Measurements from ENCODE around the gene HBS1L.

Gene HBS1L

DNA sequence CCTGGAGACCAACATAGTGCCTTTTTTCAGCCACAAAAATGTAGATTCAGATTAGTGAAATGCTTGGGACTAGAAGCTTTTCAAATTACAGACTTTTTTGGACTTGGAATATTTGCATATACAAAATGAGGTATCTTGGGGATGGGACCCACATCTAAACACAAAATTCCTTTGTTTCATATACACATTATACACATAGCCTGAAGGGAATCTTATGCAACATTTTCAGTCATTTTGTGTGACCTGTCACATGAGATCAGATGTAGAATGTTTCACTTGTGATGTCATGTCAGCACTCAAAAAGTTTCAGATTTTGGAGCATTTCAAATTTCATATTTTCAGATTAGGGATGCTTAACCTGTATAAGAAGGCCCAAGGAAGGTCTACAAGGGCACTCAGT is 60.2 kb downstream of the HBS1L start:
- no peak for FAIRE-seq

DNA sequence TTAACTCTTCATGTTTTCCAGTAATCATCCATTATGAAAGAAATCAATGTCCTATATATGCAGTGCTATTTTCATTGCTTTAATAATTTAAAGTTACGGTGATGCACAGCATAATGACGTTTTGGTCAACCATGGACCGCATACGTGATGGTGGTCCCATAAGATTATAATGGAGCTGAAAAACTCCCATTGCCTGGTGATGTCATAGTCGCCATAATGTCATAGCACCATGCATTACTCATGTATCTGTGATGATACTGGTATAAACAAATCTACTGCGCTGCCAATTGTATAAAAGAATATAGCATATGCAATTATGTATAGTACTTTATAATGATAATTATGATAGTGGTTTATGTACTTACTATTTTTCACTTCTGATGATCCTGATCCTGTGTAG is 62.5 kb downstream of the HBS1L start:
- no peak for FAIRE-seq

DNA sequence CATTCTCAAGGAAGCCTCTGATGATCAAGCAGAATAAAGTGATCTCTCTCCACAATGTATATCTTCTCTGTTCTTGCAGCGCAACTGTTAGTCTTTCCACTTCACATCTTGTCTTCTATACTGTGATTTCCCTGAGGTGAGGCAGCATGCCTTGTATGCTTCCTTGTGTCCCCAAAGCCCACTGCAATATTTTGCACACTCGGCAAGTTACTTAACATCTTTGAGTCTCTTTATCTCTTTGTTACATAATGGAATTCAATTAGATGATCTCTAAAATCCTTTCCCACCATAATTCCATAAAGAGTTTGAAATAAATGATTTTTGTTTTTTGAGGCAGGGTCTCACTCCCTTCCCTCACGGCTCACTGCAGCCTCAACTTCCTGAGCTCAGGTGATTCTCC is 64.4 kb downstream of the HBS1L start:
- no peak for FAIRE-seq

DNA sequence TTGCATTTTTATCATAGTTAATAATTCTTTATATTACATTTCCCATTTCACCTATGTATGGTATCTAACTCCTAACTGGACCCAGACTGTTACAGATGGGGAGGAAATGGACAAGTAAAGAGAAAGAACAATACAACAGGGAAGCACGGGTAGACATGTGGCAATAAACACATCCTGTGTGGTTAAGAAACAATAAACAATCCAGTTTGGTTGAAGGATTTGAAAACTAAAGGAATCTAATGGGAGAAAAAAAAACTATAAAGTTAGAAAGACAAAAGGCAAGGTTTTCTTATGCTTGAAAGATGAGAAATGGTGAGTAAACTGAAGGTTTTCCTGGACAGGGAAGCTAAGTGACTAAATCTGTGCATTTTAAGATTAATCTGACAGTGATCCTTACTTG is 69.8 kb downstream of the HBS1L start:
- FAIRE-seq: no peak

DNA sequence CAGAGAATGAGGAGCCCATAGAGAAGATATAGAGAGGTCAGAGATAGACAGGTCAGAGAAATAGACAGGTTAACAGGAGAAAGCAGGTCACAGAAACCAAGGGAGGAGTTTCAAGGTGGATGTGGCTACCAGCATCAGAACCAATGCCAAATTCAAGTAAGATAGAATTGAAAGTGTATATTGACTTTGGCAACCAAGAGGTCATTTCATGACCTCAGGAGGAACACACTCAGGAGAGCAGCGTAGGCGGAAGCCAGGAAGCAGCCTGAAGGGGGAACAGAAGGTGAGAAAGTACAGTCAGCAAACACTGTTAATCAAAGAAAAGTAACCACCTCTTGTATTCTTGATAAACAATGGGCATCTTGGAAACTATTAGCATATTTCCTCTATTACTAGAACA is 70.8 kb downstream of the HBS1L start:
- no peak for FAIRE-seq

DNA sequence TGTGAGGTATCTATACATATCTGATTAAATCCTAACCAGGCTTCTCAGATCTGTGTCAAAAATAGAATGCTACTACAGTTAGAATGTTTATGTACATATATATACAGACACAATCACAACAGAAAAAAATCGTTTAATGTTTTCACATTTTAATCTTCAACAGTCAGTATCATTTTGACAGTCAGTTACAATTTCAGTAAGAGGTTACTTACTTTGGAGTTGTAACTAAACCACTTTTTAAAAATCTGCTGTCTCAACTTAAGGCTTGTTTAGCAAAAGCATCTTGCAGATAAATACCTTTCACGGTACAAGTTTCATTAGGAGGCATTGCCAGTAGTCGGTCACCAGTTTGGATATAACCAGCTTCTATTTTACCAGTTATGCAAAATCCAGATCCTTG is 72.5 kb downstream of the HBS1L start:
- no peak for FAIRE-seq

DNA sequence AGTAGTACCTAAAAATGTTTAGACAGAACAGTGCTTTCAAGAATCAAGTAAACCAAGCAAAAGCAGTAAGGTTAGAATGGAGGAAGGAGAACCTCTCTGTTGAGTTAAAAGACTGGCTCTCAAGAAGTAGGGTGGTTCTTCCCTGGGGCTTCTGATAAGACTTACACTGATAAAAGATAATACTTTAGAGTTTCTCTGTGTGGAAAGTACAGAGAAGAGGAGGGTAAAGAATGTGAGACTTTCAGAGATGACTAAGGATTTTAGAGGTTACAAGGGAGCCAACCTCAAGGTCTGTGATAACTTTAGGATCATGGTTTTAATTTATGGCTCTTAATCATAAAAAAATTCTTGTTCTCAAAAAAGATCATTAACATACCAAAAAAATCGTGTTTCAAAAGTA is 73.8 kb downstream of the HBS1L start:
- FAIRE-seq: no peak

DNA sequence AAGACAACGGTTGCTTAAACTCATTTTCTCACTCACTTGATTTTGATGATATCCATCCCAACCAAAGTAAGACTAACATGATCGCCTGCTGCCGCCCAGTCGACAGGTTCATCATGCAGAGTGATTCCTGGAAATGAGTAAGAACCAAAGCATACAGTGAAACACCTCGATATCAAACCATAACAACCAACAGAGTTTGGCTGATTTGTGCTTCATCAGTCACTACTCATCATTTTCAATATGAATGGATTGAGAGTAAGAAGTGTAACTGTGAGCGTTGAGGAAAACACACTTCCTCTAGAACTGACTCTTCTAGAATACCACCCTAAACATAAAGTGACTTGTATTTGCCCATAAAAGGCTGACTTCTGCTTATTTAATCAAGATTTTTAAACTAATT is 75.5 kb downstream of the HBS1L start:
- no peak for FAIRE-seq

DNA sequence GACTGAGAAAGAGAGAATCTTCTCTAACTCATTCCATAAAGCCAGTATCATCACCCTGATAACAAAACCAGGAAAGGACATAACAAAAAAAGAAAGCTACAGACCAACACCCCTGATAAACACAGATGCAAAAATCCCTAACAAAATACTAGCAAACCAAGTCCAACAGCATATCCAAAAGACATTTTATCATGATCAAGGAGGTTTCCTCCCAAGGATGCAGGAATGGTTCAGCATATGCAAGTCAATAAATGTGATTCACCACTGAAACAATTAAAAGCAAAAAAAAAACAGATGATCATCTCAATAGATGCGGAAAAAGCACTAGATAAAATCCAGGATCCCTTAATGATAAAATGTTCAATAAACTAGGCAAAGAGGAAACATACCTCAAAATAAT is 80.3 kb downstream of the HBS1L start:
- FAIRE-seq: no peak

DNA sequence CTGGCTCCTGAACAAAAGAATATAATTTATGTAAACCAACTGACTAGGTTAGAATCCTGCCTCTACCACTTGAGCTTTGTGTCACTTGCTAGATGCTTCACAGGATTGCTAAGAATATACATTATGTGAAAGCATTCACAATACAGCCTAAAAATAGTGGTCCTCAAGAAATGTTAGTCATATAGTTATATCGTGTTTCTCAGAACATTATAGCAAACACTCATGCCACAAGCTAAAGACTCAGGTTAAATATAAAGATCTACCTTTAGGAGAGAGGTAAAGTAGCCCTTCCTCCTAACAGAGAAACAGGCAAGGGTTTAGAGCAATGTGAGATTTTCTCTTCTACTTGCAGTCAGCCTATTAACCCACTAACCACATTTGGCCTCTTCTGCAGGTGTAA is 86.9 kb downstream of the HBS1L start:
- FAIRE-seq: no peak

DNA sequence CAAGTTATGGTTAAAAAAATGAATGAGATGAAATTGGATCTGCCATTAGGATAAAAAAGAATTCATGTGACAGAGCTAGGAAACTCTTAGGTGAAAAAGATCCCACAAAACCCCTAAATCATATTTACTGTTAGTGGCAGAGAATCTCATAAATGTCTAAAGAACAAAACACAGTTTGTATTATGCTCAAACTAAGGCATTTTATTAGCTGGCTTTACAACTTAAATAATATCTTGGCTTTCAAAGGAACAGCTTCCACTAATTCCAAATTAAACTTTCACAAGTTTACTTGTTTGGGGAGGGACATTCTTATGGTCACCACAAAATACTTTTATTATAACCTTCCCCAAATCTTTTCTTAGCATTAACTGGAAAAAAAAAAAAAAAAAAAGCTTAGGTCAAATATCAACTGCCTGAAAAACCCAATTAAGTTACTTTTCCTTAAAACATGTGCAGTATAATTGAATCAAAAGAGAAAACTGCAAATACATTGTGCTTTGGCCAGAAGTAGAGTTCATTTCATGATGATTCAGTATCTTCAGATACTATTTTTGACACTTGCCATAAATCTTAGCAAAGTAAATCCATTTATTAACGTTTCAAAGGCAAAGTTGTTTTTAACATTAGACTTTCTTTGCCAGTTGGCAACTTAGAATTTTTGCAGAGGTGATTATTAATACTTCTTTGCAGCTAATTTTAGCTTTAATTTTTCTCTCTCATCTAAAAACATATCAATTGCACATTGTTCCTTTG is 90.0 kb downstream of the HBS1L start:
- FAIRE-seq: no peak

DNA sequence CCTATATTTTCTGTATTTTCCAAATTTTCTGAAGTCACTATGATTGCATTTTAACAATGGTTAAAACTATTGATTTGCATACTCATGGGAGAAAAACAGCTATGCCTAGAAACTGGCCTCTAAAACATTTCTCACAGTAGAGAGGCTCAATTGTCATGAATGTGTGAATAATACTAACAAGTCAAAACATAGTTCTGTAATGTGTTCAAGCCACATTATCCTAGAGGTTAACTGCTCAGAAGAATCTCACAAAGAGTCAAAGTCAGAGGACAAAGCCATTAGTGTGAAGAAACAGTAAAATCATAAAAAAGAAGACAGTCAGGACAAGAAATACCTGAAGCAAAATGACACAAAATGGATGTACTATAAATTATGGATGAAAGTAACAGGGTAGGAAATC is 92.2 kb downstream of the HBS1L start:
- no peak for FAIRE-seq

DNA sequence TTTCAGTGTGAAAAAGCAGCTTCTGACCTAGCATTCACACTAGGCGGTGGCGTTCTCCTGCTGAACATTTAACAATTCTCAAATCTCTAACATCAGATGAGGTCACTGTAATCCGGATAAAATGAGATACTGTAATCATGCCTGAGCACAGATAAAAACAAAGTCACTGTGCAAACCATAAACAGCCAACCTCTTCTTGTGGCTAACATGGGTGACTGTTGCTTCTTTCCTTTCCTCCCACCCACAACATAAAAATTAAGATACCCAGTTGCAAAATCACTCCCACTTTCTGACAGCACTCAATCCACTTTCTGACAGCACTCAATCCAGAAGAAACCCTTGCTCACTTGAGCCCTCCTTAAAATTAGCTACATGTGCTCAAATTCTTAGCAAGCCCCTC is 93.3 kb downstream of the HBS1L start:
- FAIRE-seq: no peak

DNA sequence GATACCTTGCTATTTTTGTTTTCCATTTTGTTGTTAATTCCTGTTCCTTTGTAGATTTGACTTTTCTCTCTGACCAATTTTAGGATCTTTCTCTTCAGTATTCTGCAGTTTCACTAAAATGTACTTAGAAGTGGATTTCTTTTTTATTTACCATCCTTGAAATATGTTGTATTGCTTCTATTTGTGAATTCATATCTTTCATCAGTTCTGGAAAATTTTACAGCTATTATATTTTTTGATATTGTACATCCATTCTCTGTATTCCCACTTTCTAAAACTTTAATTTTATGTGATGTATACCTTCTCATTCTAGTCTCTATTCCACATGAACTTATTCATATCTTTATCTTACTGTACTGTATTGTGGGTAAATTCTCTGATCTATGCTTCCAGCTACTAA is 95.0 kb downstream of the HBS1L start:
- FAIRE-seq: no peak

DNA sequence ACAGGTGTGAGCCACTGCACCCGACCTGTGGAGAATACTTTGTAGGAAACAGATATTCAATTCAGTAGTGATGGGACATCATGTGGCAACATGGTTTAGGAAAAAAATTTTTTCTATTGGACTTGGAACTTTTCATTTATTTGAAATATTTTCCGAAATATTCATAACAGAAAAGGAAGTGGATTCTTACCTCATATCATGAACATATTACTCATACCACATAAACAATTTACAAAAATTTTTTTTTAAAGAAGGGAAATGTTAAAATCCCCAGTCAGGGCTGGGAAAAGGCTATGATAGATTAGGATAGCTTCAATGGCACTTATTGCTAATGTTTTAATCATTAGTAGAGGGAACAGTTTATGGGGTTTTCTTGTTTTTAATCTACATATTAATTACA is 97.9 kb downstream of the HBS1L start:
- FAIRE-seq: no peak

DNA sequence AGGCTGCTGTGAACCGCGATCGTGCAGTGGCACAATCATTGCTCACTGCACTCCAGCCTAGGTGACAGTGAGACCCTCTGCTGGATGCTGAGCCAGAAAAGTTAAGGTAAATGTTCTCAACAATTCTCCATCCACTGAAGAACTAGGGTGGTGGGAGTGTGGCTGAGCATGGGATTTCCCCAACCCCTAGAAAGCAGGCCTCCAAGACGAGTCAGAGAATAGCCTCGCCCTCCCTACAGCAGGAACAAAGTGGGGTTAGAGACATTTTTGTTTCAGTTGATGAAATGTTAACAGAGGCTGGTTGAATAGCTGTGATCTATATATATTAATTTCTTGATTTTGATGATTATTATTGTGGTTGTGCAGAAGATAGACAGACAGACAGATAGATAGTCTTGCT is 98.6 kb downstream of the HBS1L start:
- no peak for FAIRE-seq

DNA sequence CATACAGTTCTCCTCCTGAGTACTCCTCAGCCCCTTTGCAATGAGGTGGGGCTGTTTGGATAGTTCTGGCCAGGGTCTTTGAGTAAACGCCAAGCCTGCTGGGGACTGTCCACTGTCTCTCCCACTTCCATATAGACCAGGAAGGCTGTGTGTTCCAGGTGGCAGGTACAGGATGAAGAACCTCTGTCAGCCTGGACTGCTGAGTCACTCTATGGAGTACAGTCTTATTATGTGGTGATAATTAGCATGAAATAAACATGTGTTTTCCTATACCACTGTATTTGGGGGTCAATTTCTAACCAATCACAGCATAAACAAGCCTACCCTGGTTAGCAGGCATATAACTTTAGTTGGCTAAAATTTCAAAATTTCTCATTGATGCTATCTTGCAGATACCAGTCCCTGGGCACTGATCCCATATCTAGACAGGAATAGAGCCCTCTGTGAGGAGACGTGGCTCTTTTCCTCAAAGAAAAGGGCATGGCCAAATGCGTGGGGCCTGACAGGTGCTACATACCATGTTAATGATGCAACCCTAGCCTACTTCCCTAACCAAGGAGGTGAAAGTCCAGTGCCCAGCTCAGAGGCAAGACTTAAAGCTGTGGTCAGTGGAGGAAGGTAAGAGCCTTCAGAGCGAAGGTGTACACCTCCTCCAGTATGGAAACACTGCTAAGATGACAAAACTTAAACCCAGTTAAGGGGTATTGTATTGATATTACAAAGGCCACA is 100.2 kb downstream of the HBS1L start:
- FAIRE-seq: no peak

DNA sequence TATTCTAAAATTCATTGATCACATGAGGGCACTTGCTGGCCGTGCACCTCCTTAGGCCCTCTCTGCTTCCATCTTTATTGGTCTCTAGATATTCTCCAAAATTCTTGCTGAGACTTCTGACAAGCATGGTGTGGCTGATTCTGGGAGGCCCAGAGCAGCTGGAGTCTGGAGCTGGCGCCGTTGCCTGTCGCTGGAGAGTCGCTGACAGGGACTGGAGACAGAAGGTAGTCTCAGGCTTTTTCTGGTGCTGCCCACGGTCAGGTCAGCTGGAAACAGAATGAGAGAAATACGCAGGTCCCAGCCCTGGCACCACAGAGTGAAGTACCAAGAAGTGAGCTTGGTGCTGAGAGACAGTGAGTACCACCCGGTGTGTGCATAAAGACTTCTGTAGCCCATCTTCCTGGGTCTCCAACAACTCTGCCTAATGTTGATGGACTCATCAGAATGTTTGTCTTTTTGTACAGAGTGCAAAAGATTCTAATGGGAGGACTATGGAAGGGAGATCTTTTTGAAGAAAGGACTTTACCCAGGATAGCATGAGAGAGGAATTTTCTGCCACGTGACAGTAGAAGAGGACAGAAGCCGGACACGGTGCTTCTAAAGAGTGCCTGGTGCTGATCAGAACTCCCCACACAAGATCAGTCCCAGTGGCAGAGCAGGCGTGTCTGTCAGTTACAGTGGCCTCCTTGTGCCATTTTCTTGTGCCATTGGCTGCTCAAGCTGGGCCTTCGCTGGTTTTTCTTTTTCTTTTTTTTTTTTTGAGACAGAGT is 102.9 kb downstream of the HBS1L start:
- no peak for FAIRE-seq

DNA sequence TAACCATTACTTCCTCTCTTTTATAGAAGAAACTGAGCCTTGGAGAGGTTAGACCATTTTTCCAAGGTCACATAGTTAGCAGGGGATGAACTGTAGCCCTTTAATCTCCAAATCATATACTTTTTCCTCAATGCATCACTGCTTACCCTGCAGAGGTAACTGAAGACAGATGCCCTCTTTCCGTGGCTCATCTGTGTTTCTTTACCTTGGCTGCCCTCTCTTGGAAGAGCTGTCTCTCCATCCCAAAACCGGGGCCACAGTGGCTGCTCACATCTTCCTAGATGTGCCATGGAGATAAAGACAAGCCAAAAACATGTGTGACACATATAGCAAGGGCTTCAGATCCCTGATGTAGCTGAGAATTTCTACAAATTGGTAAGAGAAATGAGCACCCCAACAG is 104.1 kb downstream of the HBS1L start:
- no peak for FAIRE-seq

DNA sequence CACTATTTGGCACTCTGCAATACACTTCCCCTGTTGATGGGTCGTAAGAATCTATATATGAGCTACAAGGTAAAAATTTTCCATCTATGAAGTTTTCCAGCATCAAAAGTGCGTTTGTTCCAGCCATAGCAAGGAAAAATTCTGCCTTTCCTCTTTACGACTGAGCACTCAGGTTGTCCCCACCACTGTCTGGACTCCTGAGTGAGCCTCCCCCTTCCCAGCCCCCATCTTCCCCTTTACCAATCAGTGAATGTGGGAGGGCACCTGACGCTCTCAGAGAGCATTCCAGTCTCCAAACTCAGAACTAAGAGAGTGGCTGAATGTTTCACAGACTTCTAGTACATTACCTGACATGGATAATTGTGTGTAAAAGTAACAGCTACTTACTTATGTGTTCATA is 104.7 kb downstream of the HBS1L start, which contains the start of gene ALDH8A1:
TSS of gene ALDH8A1 (minus strand) at position 175 of the 400 bp plus-strand sequence. CDS start at position 127, 48 bp downstream.
- no peak for FAIRE-seq

DNA sequence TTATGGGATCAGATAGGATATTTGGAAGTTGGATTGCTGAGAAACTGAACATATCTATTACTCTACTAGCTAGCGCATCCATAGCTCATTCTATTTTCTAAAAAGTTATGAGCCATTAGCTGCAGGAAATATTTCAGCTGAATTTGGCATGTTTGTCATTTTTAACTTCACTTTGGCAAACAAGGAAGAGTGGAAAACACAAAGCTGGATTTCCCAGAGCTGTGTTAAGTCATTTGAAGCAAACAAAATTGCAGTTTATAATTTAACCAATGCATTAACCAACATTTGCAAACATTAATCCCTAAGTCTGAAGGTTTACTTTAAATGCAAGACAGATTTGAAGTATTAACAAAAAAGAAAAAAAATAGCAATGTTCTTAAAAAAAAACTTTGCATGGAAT is 105.9 kb downstream of the HBS1L start:
- no peak for FAIRE-seq

DNA sequence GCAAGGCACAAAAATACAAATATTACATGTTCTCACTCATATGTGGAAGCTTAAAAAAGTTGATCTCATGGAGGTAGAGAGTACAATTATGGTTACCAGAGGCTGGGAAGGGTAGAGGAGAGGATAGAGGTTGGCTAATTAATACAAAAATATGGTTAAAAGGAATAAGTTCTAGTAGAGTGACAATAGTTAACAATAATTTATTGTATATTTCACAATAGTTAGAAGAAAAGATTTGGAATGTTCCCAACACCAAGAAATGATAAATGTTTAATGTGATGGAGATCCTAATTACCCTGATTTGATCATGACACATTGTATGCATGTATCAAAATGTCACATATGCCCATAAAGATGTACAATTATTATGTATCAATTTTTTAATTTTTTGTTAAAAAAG is 106.5 kb downstream of the HBS1L start:
- no peak for FAIRE-seq

DNA sequence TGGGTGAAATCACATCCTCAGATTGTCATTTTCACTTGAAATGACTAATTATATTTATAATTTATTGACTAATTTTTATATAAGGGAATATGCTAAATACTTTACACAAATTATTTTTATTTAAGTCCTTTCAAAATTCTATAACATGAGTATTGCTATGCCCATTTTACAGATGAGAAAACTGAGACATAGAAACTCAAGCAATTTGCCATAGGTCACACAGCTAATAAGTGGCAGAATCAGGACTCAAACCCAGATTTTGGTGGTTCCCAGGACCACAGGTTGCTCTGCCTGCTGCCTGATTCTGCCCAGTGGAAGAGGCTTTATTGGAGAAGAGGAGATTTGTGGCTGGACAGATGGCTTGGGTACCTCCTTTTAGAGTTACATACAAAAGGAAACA is 109.6 kb downstream of the HBS1L start:
- no peak for FAIRE-seq

DNA sequence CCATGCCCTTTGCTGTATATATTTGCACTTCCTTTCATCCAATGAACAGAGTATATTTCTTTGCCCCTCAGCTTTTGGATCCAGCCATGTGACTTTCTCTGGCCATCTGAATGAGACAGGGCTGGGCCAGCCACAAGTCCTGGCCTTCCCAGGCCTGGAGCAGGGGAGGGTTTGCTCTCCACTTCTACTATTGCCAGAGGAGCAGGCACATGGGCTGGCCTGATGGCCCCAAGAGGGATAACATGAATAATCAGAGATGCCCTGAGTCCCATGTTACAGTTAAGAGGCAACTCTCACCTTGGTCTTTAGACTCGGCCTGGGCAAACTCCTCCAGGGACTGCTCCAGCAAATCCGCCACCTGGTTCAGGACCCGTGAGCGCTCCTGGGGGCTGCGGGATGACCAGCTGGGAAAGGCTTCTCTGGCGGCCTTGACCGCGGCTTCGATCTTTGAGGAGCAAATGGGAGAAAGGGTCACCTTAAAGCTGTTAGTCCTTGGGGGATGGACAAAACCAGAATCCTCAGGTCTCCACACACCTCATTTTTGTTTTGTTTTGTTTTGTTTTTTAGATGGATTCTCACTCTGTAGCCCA is 111.0 kb downstream of the HBS1L start:
- FAIRE-seq: no peak
